Large intestine (tissue), 3 donors: ENCODE data around the gene DDX51. TPM values are rescaled to one million over a fixed set of nuclear protein-coding genes. Genes with fewer than 3 reads are reported as not detected.

ENCODE experiments used
- DNase-seq, 2 donors: peaks; one replicate each; pipeline versions ENCODE4 v3.0.0 to v3.0.0-alpha.2; 2013
- H3K27ac ChIP-seq: one replicate; pipeline ENCODE4 v1.5.1; 2013; ENCODE audit warnings: low read length
- H3K27me3 ChIP-seq: 2 replicates; pipeline ENCODE4 v1.6.1; 2013; ENCODE audit warnings: low read length; ENCODE audit not compliant: control insufficient read depth, insufficient read depth
- H3K36me3 ChIP-seq: 2 replicates; pipeline ENCODE4 v1.6.1; 2013; ENCODE audit warnings: low read length; ENCODE audit not compliant: control insufficient read depth, insufficient read depth
- H3K4me1 ChIP-seq: one replicate; pipeline ENCODE4 v1.6.1; 2013; ENCODE audit warnings: low read length; ENCODE audit not compliant: control insufficient read depth, insufficient read depth
- H3K4me3 ChIP-seq: one replicate; pipeline ENCODE4 v1.5.1; 2013; ENCODE audit warnings: low read length
- H3K9me3 ChIP-seq: one replicate; pipeline ENCODE4 v1.6.1; 2013; ENCODE audit warnings: mild to moderate bottlenecking, low read depth, low read length, moderate library complexity; ENCODE audit not compliant: control insufficient read depth
- WGBS: methylation state at CpG from one replicate; pipeline ENCODE4 v1.1.5; 2013; ENCODE audit warnings: low lambda C conversion rate; ENCODE audit not compliant: insufficient coverage; 5-methylcytosine and 5-hydroxymethylcytosine counted together
- polyA plus RNA-seq: library from polyadenylated mRNA; unstranded; fragments of 120-200 nt; gene quantifications from one replicate; pipeline ENCODE4 v1.2.1, GENCODE V29; 2013

DDX51 gene
- polyA plus RNA-seq, 1 donor: 18.9 TPM

- WGBS: no CpG with 5 or more reads among the region's 35 CpGs
- Histone ChIP-seq H3K4me3 (no peak overlapping the region), H3K4me1 (peaks cover 13% of the 10 kb centered on the region), H3K27me3 (peaks cover 62% of the 10 kb centered on the region), H3K36me3 (no peaks in the 10 kb centered on the region), H3K9me3 (peaks cover 21% of the 10 kb centered on the region), H3K27ac (no peak overlapping the region)
- no peak for DNase-seq
These were observed 43.7 kb upstream of the DDX51 start for GRCh38 chr12:132187646-132188450.

GRCh38 chr12:132186857-132187620 is 42.9 kb upstream of the DDX51 start:
- Histone ChIP-seq H3K4me1 (peaks cover 13% of the 10 kb centered on the region), H3K27me3 (peaks cover 60% of the 10 kb centered on the region), H3K27ac (no peak overlapping the region), H3K4me3 (no peak overlapping the region), H3K9me3 (peaks cover 16% of the 10 kb centered on the region), H3K36me3 (no peaks in the 10 kb centered on the region)
- no peak for DNase-seq
- no CpG with 5 or more reads among the region's 39 CpGs for WGBS

GRCh38 chr12:132186208-132186856 is 42.2 kb upstream of the DDX51 start:
- no peaks in the 10 kb centered on the region for H3K36me3 ChIP-seq
- H3K27me3 ChIP-seq: peaks cover 54% of the 10 kb centered on the region
- H3K27ac ChIP-seq: no peak overlapping the region
- H3K4me3 ChIP-seq: no peak overlapping the region
- DNase-seq: no peak
- peaks cover 13% of the 10 kb centered on the region for H3K4me1 ChIP-seq
- peaks cover 13% of the 10 kb centered on the region for H3K9me3 ChIP-seq
- no CpG with 5 or more reads among the region's 24 CpGs for whole genome bisulfite sequencing

GRCh38 chr12:132185705-132186104 is 41.6 kb upstream of the DDX51 start:
- Histone ChIP-seq H3K36me3 (no peaks in the 10 kb centered on the region), H3K27ac (no peak overlapping the region), H3K4me1 (peaks cover 11% of the 10 kb centered on the region), H3K9me3 (peaks cover 16% of the 10 kb centered on the region), H3K27me3 (peaks cover 50% of the 10 kb centered on the region), H3K4me3 (no peak overlapping the region)
- no peak for DNase-seq
- WGBS: 75% methylated on average over 11 of the region's 16 CpGs

GRCh38 chr12:132182711-132183365 is 38.7 kb upstream of the DDX51 start:
- DNase-seq: no peak
- no peaks in the 10 kb centered on the region for H3K36me3 ChIP-seq
- WGBS: no CpG with 5 or more reads among the region's 10 CpGs
- H3K4me3 ChIP-seq: no peak overlapping the region
- peaks cover 12% of the 10 kb centered on the region for H3K9me3 ChIP-seq
- no peaks in the 10 kb centered on the region for H3K4me1 ChIP-seq
- no peak overlapping the region for H3K27ac ChIP-seq
- H3K27me3 ChIP-seq: peaks cover 43% of the 10 kb centered on the region

- Histone ChIP-seq H3K4me1 (no peaks in the 10 kb centered on the region), H3K9me3 (peaks cover 10% of the 10 kb centered on the region), H3K4me3 (no peak overlapping the region), H3K27ac (no peak overlapping the region), H3K36me3 (no peaks in the 10 kb centered on the region), H3K27me3 (peaks cover 42% of the 10 kb centered on the region)
- DNase-seq: no peak
- WGBS: 80% methylated on average over 2 of the region's 21 CpGs
These were observed 38.1 kb upstream of the DDX51 start for GRCh38 chr12:132182206-132182710.

GRCh38 chr12:132181570-132182200 is 37.6 kb upstream of the DDX51 start:
- Histone ChIP-seq H3K4me1 (no peaks in the 10 kb centered on the region), H3K36me3 (no peaks in the 10 kb centered on the region), H3K9me3 (peaks cover 5% of the 10 kb centered on the region), H3K27ac (no peak overlapping the region), H3K4me3 (no peak overlapping the region), H3K27me3 (peaks cover 42% of the 10 kb centered on the region)
- no peak for DNase-seq
- no CpG with 5 or more reads among the region's 33 CpGs for WGBS

- Histone ChIP-seq H3K4me1 (no peaks in the 10 kb centered on the region), H3K4me3 (no peak overlapping the region), H3K9me3 (peaks cover 7% of the 10 kb centered on the region), H3K36me3 (no peaks in the 10 kb centered on the region), H3K27me3 (peaks cover 39% of the 10 kb centered on the region), H3K27ac (no peak overlapping the region)
- WGBS: 83% methylated on average over 1 of the region's 30 CpGs
- no peak for DNase-seq
These were observed 36.8 kb upstream of the DDX51 start for GRCh38 chr12:132180648-132181546.
